Type B pancreatic cell (in vitro differentiated cells): ENCODE data around the gene PSME1. TPM values are rescaled to one million over a fixed set of nuclear protein-coding genes. Genes with fewer than 3 reads are reported as not detected.

Source experiments
- DNase-seq: peaks from one replicate; pipeline ENCODE4 v3.0.0; 2021; ENCODE audit warnings: mixed read lengths; ENCODE audit not compliant: unreplicated experiment; ENCODE audit errors: extremely low spot score
- H3K27ac Mint-ChIP-seq: 2 replicates; pipeline ENCODE4 v1.8.0; 2021; ENCODE audit warnings: mild to moderate bottlenecking, mixed read lengths
- H3K27me3 Mint-ChIP-seq: 2 replicates; pipeline ENCODE4 v1.8.0; 2021; ENCODE audit warnings: mixed read lengths
- H3K36me3 Mint-ChIP-seq: 2 replicates; pipeline ENCODE4 v1.8.0; 2021; ENCODE audit warnings: mixed read lengths
- H3K4me1 Mint-ChIP-seq: one replicate; pipeline ENCODE4 v1.8.0; 2021; ENCODE audit warnings: mixed read lengths; ENCODE audit not compliant: unreplicated experiment
- H3K4me3 Mint-ChIP-seq: 2 replicates; pipeline ENCODE4 v1.8.0; 2021; ENCODE audit warnings: mild to moderate bottlenecking, mixed read lengths
- H3K9me3 Mint-ChIP-seq: 2 replicates; pipeline ENCODE4 v1.8.0; 2021; ENCODE audit warnings: mixed read lengths
- total RNA-seq: library from RNA; stranded (reverse); gene quantifications from 2 replicates; pipeline ENCODE4 v1.2.1, GENCODE V29; 2021; ENCODE audit warnings: low replicate concordance
- TF ChIP-seq, protein P1 (sequence below): fragments of 200-600 bp; sonication (generic); conservative IDR thresholded peaks from 2 replicates; pipeline ENCODE4 v1.5.0; 2021; ENCODE audit warnings: antibody characterized with exemption, mild to moderate bottlenecking

PSME1 gene
- total RNA-seq, 1 donor from 2014 or later, result 142 TPM

DNA sequence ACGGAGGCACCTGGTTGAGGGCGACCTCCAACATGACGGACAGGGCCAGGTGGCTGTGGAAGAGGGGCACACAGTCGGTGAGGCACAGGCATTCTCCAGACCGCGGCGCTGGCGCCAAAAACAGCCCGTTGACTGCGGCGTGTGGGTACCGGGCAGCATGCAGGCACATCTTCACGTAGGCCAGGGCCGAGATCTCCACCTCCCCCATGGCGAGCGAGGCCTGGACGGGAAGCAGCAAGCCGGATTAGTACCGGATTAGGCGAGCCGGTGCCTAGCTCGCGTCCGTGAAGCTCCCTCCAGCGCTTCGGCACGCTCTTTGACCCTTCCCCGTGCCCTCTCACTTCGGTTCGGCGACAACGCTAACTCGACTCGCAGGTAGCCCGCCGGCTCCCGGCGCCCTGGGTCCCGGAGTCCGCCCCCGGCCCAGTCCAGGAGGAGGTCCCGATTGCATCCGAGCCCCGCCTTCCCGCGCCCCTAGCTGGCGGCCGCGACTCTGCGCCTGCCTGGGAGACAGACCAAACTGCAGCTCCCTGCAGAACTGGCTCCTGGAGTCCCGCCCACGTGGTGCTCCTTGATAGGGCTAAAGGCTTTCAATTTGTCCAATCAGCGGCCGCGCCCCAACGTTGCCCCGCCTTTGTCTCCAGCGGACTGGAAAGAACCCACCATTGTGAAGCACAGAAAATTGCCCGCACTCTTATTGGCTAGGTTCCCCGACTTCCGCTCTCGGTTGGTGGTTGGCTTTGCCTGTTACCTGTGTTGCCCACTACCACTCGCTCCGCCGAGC, 5.3 kb downstream of the PSME1 start, which contains the start of gene EMC9:
Gene EMC9 (minus strand): TSS at position 495 of the 784 bp plus-strand sequence. CDS start 287 bp downstream, at position 208.
- TF ChIP-seq, protein P1, sequence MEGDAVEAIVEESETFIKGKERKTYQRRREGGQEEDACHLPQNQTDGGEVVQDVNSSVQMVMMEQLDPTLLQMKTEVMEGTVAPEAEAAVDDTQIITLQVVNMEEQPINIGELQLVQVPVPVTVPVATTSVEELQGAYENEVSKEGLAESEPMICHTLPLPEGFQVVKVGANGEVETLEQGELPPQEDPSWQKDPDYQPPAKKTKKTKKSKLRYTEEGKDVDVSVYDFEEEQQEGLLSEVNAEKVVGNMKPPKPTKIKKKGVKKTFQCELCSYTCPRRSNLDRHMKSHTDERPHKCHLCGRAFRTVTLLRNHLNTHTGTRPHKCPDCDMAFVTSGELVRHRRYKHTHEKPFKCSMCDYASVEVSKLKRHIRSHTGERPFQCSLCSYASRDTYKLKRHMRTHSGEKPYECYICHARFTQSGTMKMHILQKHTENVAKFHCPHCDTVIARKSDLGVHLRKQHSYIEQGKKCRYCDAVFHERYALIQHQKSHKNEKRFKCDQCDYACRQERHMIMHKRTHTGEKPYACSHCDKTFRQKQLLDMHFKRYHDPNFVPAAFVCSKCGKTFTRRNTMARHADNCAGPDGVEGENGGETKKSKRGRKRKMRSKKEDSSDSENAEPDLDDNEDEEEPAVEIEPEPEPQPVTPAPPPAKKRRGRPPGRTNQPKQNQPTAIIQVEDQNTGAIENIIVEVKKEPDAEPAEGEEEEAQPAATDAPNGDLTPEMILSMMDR, result peak; percentile 72
- Mint-ChIP-seq H3K27ac (peak within 1 kb of the TSS; percentile 89), H3K9me3 (no peaks in the 10 kb centered on the region), H3K27me3 (no peaks in the 10 kb centered on the region), H3K36me3 (peaks cover 20% of the 10 kb centered on the region), H3K4me1 (peaks cover 44% of the 10 kb centered on the region), H3K4me3 (peak within 1 kb of the TSS; percentile 89)
- peak; percentile 99 for DNase-seq

DNA sequence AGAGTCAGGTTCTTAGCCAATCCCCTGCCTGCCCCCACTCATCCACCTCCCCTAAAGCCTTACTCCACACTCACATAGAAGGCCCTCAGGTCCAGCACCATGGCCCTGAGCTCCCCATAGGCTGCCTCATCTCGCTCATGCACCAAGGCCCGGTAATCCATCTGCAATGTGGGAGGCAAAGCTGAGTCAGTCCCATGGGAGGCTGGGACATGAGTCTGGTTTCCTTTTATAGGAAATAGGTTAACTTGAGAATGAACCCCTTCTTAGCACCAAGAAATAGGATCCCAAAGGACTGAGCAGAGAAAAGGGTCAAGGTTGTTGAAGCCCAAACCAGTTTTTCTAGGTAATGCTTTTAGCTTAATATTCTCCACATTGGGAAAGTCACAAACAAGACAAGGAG, 7.5 kb downstream of the PSME1 start:
- H3K4me3 Mint-ChIP-seq, result peak overlapping the region; percentile 89
- no peaks in the 10 kb centered on the region for H3K27me3 Mint-ChIP-seq
- no peaks in the 10 kb centered on the region for H3K9me3 Mint-ChIP-seq
- TF ChIP-seq, protein P1, result no peak
- H3K36me3 Mint-ChIP-seq, result peaks cover 12% of the 10 kb centered on the region
- no peak overlapping the region for H3K27ac Mint-ChIP-seq
- DNase-seq, result no peak
- H3K4me1 Mint-ChIP-seq, result peaks cover 41% of the 10 kb centered on the region

GRCh38 chr14:24144451-24144850, 8.5 kb downstream of the PSME1 start:
- Mint-ChIP-seq H3K27me3 (no peaks in the 10 kb centered on the region), H3K36me3 (peaks cover 6% of the 10 kb centered on the region), H3K4me1 (peaks cover 37% of the 10 kb centered on the region), H3K9me3 (no peaks in the 10 kb centered on the region), H3K4me3 (peak overlapping the region; percentile 24), H3K27ac (no peak overlapping the region)
- TF ChIP-seq, protein P1, result no peak
- no peak for DNase-seq

GRCh38 chr14:24145219-24145618, 9.2 kb downstream of the PSME1 start:
- H3K4me3 Mint-ChIP-seq, result peak overlapping the region; percentile 98
- H3K36me3 Mint-ChIP-seq, result peaks cover 5% of the 10 kb centered on the region
- TF ChIP-seq, protein P1, result no peak
- no peaks in the 10 kb centered on the region for H3K27me3 Mint-ChIP-seq
- H3K9me3 Mint-ChIP-seq, result no peaks in the 10 kb centered on the region
- peaks cover 36% of the 10 kb centered on the region for H3K4me1 Mint-ChIP-seq
- peak overlapping the region; percentile 92 for H3K27ac Mint-ChIP-seq
- no peak for DNase-seq

DNA sequence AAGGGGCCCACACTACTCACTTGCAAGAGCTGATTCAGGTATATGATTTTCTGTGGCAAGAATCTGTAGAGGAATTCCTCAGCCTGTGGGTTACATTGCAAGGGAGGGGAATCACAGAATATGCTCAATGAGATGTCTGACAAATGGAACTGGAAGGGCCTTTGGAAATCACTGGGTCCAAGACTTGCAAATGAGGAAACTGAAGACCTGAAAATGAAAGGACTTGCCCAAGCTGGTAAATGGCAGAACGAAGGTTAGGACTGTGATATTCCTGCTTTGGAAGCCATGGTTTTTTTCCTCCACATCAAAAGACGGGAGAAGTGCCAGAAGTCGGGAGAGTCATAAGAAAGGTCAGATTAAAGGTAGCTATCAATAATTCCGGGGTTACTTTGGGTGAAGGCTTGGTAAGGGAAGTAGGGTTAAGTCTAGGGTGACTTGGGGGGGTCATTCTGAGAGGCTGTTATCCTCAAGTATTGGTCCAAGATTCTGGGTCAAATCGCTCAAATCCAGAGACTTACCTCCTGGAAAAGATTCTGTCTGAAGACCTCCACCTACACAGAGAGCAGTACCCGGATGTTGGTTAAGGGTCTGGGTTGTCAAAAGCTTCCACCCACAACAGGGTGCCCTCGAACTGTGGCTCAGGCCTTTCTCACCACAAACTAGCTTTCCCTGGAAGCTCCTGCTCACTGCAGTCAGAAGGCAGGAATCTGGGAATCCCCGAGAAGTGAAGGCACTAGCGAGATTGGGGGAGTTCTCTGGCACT, 9.9 kb downstream of the PSME1 start:
- Mint-ChIP-seq H3K36me3 (peaks cover 9% of the 10 kb centered on the region), H3K9me3 (no peaks in the 10 kb centered on the region), H3K4me3 (peak overlapping the region; percentile 98), H3K27me3 (no peaks in the 10 kb centered on the region), H3K27ac (peak overlapping the region; percentile 92), H3K4me1 (peaks cover 36% of the 10 kb centered on the region)
- no peak for DNase-seq
- TF ChIP-seq, protein P1, result no peak
